DOHH2 (cell line): ENCODE measurements around the gene RAD51D.

ENCODE experiments used
- H3F3A ChIP-seq: fragments of 200-600 bp; sonication (generic), shearing (Covaris generic); 2 replicates; pipeline ENCODE4 v1.6.0; 2016; ENCODE audit warnings: antibody characterized with exemption, mild to moderate bottlenecking; ENCODE audit not compliant: control insufficient read depth, insufficient read depth
- H3K27ac ChIP-seq: fragments of 200-600 bp; sonication (generic); 2 replicates; pipeline ENCODE4 v1.5.1; 2014; ENCODE audit warnings: low read depth, mild to moderate bottlenecking, low read length, moderate library complexity
- H3K27me3 ChIP-seq: fragments of 200-600 bp; sonication (generic); 2 replicates; pipeline ENCODE4 v1.6.1; 2014; ENCODE audit warnings: mild to moderate bottlenecking, low read length, mixed read lengths; ENCODE audit not compliant: control insufficient read depth
- H3K36me3 ChIP-seq: fragments of 200-600 bp; sonication (generic); 2 replicates; pipeline ENCODE4 v1.6.1; 2014; ENCODE audit warnings: mild to moderate bottlenecking, low read length, moderate library complexity, mixed read lengths; ENCODE audit not compliant: control insufficient read depth
- H3K4me1 ChIP-seq: fragments of 200-600 bp; sonication (generic); 2 replicates; pipeline ENCODE4 v1.6.1; 2014; ENCODE audit warnings: mild to moderate bottlenecking, low read length, mixed read lengths; ENCODE audit not compliant: control insufficient read depth
- H3K4me2 ChIP-seq: fragments of 200-600 bp; sonication (generic); 2 replicates; pipeline ENCODE4 v1.6.0; 2014; ENCODE audit warnings: mild to moderate bottlenecking, low read length, moderate library complexity
- H3K4me3 ChIP-seq: fragments of 200-600 bp; sonication (generic); 2 replicates; pipeline ENCODE4 v1.5.1; 2014; ENCODE audit warnings: mild to moderate bottlenecking, low read length, mixed read lengths
- H3K79me2 ChIP-seq: fragments of 200-600 bp; sonication (generic); 2 replicates; pipeline ENCODE4 v1.6.1; 2014; ENCODE audit warnings: mild to moderate bottlenecking, low read length, mixed read lengths; ENCODE audit not compliant: control insufficient read depth
- H3K9me2 ChIP-seq: fragments of 200-600 bp; sonication (generic); replicated peaks from 2 replicates; pipeline ENCODE4 v1.6.1; 2014; ENCODE audit warnings: mild to moderate bottlenecking, low read length, mixed read lengths; ENCODE audit not compliant: control insufficient read depth
- H3K9me3 ChIP-seq: fragments of 200-600 bp; sonication (generic); 2 replicates; pipeline ENCODE4 v1.6.1; 2014; ENCODE audit warnings: antibody characterized with exemption, low read length, mixed read lengths; ENCODE audit not compliant: control insufficient read depth, insufficient read depth
- H4K20me1 ChIP-seq: fragments of 200-600 bp; sonication (generic); 2 replicates; pipeline ENCODE4 v1.6.0; 2014; ENCODE audit warnings: low read depth, mild to moderate bottlenecking, antibody characterized with exemption, low read length, moderate library complexity; ENCODE audit not compliant: control insufficient read depth, insufficient read depth
- CTCF ChIP-seq: fragments of 200-600 bp; sonication (generic); IDR thresholded peaks from one replicate; pipeline ENCODE4 v1.5.1; 2014; ENCODE audit warnings: antibody characterized with exemption, mild to moderate bottlenecking, low read depth, low read length; ENCODE audit not compliant: poor library complexity, severe bottlenecking
- EZH2phosphoT487 ChIP-seq: fragments of 200-600 bp; sonication (generic); IDR thresholded peaks from 2 replicates; pipeline ENCODE4 v1.6.1; 2017; ENCODE audit warnings: borderline replicate concordance, mild to moderate bottlenecking, antibody characterized with exemption, low read length, moderate library complexity, mixed read lengths

Gene RAD51D

GRCh38 chr17:35101036-35101435 lies 18.6 kb downstream of the RAD51D start:
- Histone ChIP-seq H3K27ac (no peak overlapping the region), H3K36me3 (peaks cover 62% of the 10 kb centered on the region), H3K9me3 (no peaks in the 10 kb centered on the region), H3K4me3 (no peak overlapping the region), H3K27me3 (no peaks in the 10 kb centered on the region), H3K4me2 (no peak overlapping the region), H3K9me2 (no peaks in the 10 kb centered on the region), H3K4me1 (peaks cover 2% of the 10 kb centered on the region; the same call in 1 of the 2 replicates), H4K20me1 (no peaks in the 10 kb centered on the region), H3F3A (no peaks in the 10 kb centered on the region; the same call in 1 of the 2 replicates), H3K79me2 (no peaks in the 10 kb centered on the region)
- TF ChIP-seq CTCF: no peak
- TF ChIP-seq EZH2phosphoT487: no peak

GRCh38 chr17:35099908-35100307 lies 19.8 kb downstream of the RAD51D start:
- Histone ChIP-seq H4K20me1 (no peaks in the 10 kb centered on the region), H3K9me3 (no peaks in the 10 kb centered on the region), H3K9me2 (no peaks in the 10 kb centered on the region), H3K36me3 (peaks cover 51% of the 10 kb centered on the region), H3K4me3 (no peak overlapping the region), H3F3A (no peaks in the 10 kb centered on the region; the same call in 1 of the 2 replicates), H3K79me2 (no peaks in the 10 kb centered on the region), H3K27ac (no peak overlapping the region), H3K4me1 (peaks cover 6% of the 10 kb centered on the region), H3K4me2 (no peak overlapping the region), H3K27me3 (no peaks in the 10 kb centered on the region)
- TF ChIP-seq EZH2phosphoT487: no peak
- no peak for TF ChIP-seq CTCF

- Histone ChIP-seq H3K27me3 (no peaks in the 10 kb centered on the region), H3F3A (no peaks in the 10 kb centered on the region; the same call in 1 of the 2 replicates), H3K79me2 (no peaks in the 10 kb centered on the region), H3K9me2 (no peaks in the 10 kb centered on the region), H3K36me3 (peaks cover 37% of the 10 kb centered on the region), H3K9me3 (no peaks in the 10 kb centered on the region), H3K4me2 (no peak overlapping the region), H3K4me3 (no peak overlapping the region), H3K27ac (no peak overlapping the region), H3K4me1 (peaks cover 6% of the 10 kb centered on the region), H4K20me1 (no peaks in the 10 kb centered on the region)
- TF ChIP-seq EZH2phosphoT487 (no peak), CTCF (no peak)
Observed at GRCh38 chr17:35097776-35098175, 21.9 kb downstream of the RAD51D start.

GRCh38 chr17:35095741-35096140 lies 23.9 kb downstream of the RAD51D start:
- H3F3A ChIP-seq: no peaks in the 10 kb centered on the region; the same call in 1 of the 2 replicates

More at GRCh38 chr17:35095741-35096140, 23.9 kb downstream of the RAD51D start:
- Histone ChIP-seq H3K79me2 (no peaks in the 10 kb centered on the region), H4K20me1 (no peaks in the 10 kb centered on the region), H3K4me2 (no peak overlapping the region), H3K9me3 (no peaks in the 10 kb centered on the region), H3K4me3 (no peak overlapping the region), H3K4me1 (peaks cover 6% of the 10 kb centered on the region), H3K36me3 (peaks cover 25% of the 10 kb centered on the region), H3K27me3 (no peaks in the 10 kb centered on the region), H3K9me2 (no peaks in the 10 kb centered on the region), H3K27ac (no peak overlapping the region)
- TF ChIP-seq EZH2phosphoT487: no peak
